HEK293 (cell line): ENCODE measurements around the gene CEND1.

Experiments used
- CTCF ChIA-PET: fragments of 350-600 bp; formaldehyde crosslinking; extraction: SDS; loops from one replicate; lab custom pipeline; 2021; ENCODE audit warnings: antibody characterized with exemption; lab: Yijun Ruan, JAX
- POLR2A ChIA-PET: fragments of 300-600 bp; formaldehyde crosslinking; extraction: SDS; loops from one replicate; lab custom pipeline; 2020; ENCODE audit warnings: antibody characterized with exemption, inconsistent platforms; lab: Yijun Ruan, JAX
- H3K27ac ChIP-seq: fragments of 200-500 bp; sonication (Bioruptor generic); 2 replicates; pipeline ENCODE4 v1.5.1; 2014; ENCODE audit warnings: low read depth, low read length, control low read depth, inconsistent platforms; ENCODE audit errors: extremely low read depth
- H3K36me3 ChIP-seq, 2 experiments: fragments of 200-500 bp in 1 of 2; sonication (Bioruptor generic) in 1 of 2; 1 replicate in 1 of 2; 2 replicates in 1 of 2; pipeline ENCODE4 v1.5.1; 2014 to 2017; ENCODE audit warnings: inconsistent platforms in 2 of 2, low read length in 2 of 2; ENCODE audit not compliant: control insufficient read depth in 2 of 2, insufficient read depth in 1 of 2
- H3K4me1 ChIP-seq: fragments of 200-500 bp; sonication (Bioruptor generic); 2 replicates; pipeline ENCODE4 v1.5.1; 2014; ENCODE audit warnings: mild to moderate bottlenecking, low read length, inconsistent platforms; ENCODE audit not compliant: control insufficient read depth, insufficient read depth
- H3K4me3 ChIP-seq: 2 replicates; pipeline ENCODE4 v1.5.1; 2011; ENCODE audit warnings: low read depth, mild to moderate bottlenecking, control low read depth, low read length, moderate library complexity
- H3K9me3 ChIP-seq: fragments of 200-500 bp; sonication (Bioruptor generic); 2 replicates; pipeline ENCODE4 v1.5.1; 2014; ENCODE audit warnings: low read depth, low read length, inconsistent platforms; ENCODE audit not compliant: control insufficient read depth, insufficient read depth
- ATF2 ChIP-seq: fragments of 450-650 bp; formaldehyde crosslinking; IDR thresholded peaks from 2 replicates; pipeline ENCODE4 v1.5.1; 2016; ENCODE audit warnings: missing biosample characterization, missing genetic modification characterization, low read depth
- HOXA7 ChIP-seq: sonication (generic); formaldehyde crosslinking; IDR thresholded peaks from 2 replicates; pipeline ENCODE4 v1.8.1; 2022; ENCODE audit warnings: missing genetic modification reagents, borderline replicate concordance
- INSM2 ChIP-seq: fragments of 450-650 bp; formaldehyde crosslinking; IDR thresholded peaks from 2 replicates; pipeline ENCODE4 v1.5.1; 2016; ENCODE audit warnings: missing biosample characterization, missing genetic modification characterization
- MYNN ChIP-seq: fragments of 450-650 bp; formaldehyde crosslinking; IDR thresholded peaks from 2 replicates; pipeline ENCODE4 v1.5.1; 2016; ENCODE audit warnings: missing biosample characterization, missing genetic modification characterization, borderline replicate concordance
- MZF1 ChIP-seq: fragments of 450-650 bp; formaldehyde crosslinking; IDR thresholded peaks from 2 replicates; pipeline ENCODE4 v1.5.1; 2017; ENCODE audit warnings: missing biosample characterization, missing genetic modification characterization, borderline replicate concordance
- SETDB1 ChIP-seq: IDR thresholded peaks from one replicate; pipeline ENCODE4 v1.6.1; 2017; ENCODE audit warnings: mild to moderate bottlenecking, low read length, moderate library complexity, mixed read lengths; ENCODE audit not compliant: insufficient read length
- ZEB2 ChIP-seq: fragments of 450-650 bp; formaldehyde crosslinking; IDR thresholded peaks from 2 replicates; pipeline ENCODE4 v1.5.1; 2016; ENCODE audit warnings: missing biosample characterization, missing genetic modification characterization
- ZIC2 ChIP-seq: fragments of 450-650 bp; formaldehyde crosslinking; IDR thresholded peaks from 2 replicates; pipeline ENCODE4 v1.5.1; 2016; ENCODE audit warnings: missing biosample characterization, missing genetic modification characterization
- ZNF140 ChIP-seq: fragments of 450-650 bp; formaldehyde crosslinking; IDR thresholded peaks from 2 replicates; pipeline ENCODE4 v1.5.1; 2016; ENCODE audit warnings: missing biosample characterization, missing genetic modification characterization
- ZNF2 ChIP-seq: fragments of 450-650 bp; formaldehyde crosslinking; IDR thresholded peaks from 2 replicates; pipeline ENCODE4 v1.5.1; 2016; ENCODE audit warnings: missing biosample characterization, missing genetic modification characterization
- ZNF292 ChIP-seq: fragments of 450-650 bp; formaldehyde crosslinking; IDR thresholded peaks from 2 replicates; pipeline ENCODE4 v1.5.1; 2016; ENCODE audit warnings: low read depth, missing biosample characterization, missing genetic modification characterization, borderline replicate concordance
- ZNF423 ChIP-seq: fragments of 450-650 bp; formaldehyde crosslinking; IDR thresholded peaks from 2 replicates; pipeline ENCODE4 v1.5.1; 2016; ENCODE audit warnings: missing biosample characterization, missing genetic modification characterization
- ZNF426 ChIP-seq: fragments of 450-650 bp; formaldehyde crosslinking; IDR thresholded peaks from 2 replicates; pipeline ENCODE4 v1.5.1; 2017; ENCODE audit warnings: missing biosample characterization, missing genetic modification characterization, mild to moderate bottlenecking, inconsistent platforms, moderate library complexity
- ZNF48 ChIP-seq: fragments of 450-650 bp; formaldehyde crosslinking; IDR thresholded peaks from 2 replicates; pipeline ENCODE4 v1.5.1; 2016; ENCODE audit warnings: missing biosample characterization, missing genetic modification characterization
- ZNF501 ChIP-seq: fragments of 450-650 bp; formaldehyde crosslinking; IDR thresholded peaks from 2 replicates; pipeline ENCODE4 v1.5.1; 2016; ENCODE audit warnings: missing biosample characterization, missing genetic modification characterization
- ZNF518A ChIP-seq: fragments of 450-650 bp; formaldehyde crosslinking; conservative IDR thresholded peaks from 2 replicates; pipeline ENCODE4 v1.5.1; 2016; ENCODE audit warnings: low read depth, missing biosample characterization, missing genetic modification characterization
- ZNF521 ChIP-seq: fragments of 450-650 bp; formaldehyde crosslinking; IDR thresholded peaks from 2 replicates; pipeline ENCODE4 v1.5.1; 2017; ENCODE audit warnings: missing biosample characterization, mild to moderate bottlenecking, missing genetic modification characterization
- ZNF530 ChIP-seq: fragments of 450-650 bp; formaldehyde crosslinking; IDR thresholded peaks from 2 replicates; pipeline ENCODE4 v1.5.1; 2016; ENCODE audit warnings: low read depth, missing biosample characterization, missing genetic modification characterization
- ZNF549 ChIP-seq: fragments of 450-650 bp; IDR thresholded peaks from 2 replicates; pipeline ENCODE4 v1.5.1; 2018; ENCODE audit warnings: missing biosample characterization, missing genetic modification characterization, mild to moderate bottlenecking, inconsistent platforms, moderate library complexity
- ZNF600 ChIP-seq: fragments of 450-650 bp; formaldehyde crosslinking; IDR thresholded peaks from 2 replicates; pipeline ENCODE4 v1.5.1; 2016; ENCODE audit warnings: missing biosample characterization, missing genetic modification characterization
- ZNF843 ChIP-seq: fragments of 450-650 bp; formaldehyde crosslinking; IDR thresholded peaks from 2 replicates; pipeline ENCODE4 v1.5.1; 2016; ENCODE audit warnings: missing biosample characterization, missing genetic modification characterization
- ZSCAN23 ChIP-seq: fragments of 450-650 bp; formaldehyde crosslinking; IDR thresholded peaks from 2 replicates; pipeline ENCODE4 v1.5.1; 2016; ENCODE audit warnings: missing biosample characterization, missing genetic modification characterization

The CEND1 gene

GRCh38 chr11:826836-827145 lies 36.9 kb upstream of the CEND1 start (continued):
- TF ChIP-seq MYNN (no peak), ZNF423 (0 out of 2 replicates have a peak, but pooled peaks have one; percentile 41), SETDB1 (no peak), ZSCAN23 (tag by site-specific recombination) (no peak), ZNF843 (tag by site-specific recombination) (no peak), MZF1 (tag by site-specific recombination) (no peak), ATF2 (tag by site-specific recombination) (no peak), HOXA7 (CRISPR knock-in tag) (no peak), INSM2 (tag by site-specific recombination) (no peak), ZNF518A (tag by site-specific recombination) (no peak), ZNF501 (tag by site-specific recombination) (no peak), ZIC2 (tag by site-specific recombination) (peak; percentile 70), ZNF292 (tag by site-specific recombination) (no peak), ZNF530 (tag by site-specific recombination) (no peak), ZNF600 (tag by site-specific recombination) (no peak), ZNF48 (tag by site-specific recombination) (no peak), ZNF549 (no peak), ZNF426 (tag by site-specific recombination) (no peak), ZNF2 (no peak), ZEB2 (tag by site-specific recombination) (no peak), ZNF140 (no peak)

- CTCF ChIA-PET = no interaction called here
- no peaks in the 10 kb centered on the region for H3K4me1 ChIP-seq
- H3K36me3 ChIP-seq = peaks cover 0 to 44% of the 10 kb centered on the region in 2 experiments; a peak in 2 of 3 replicates
- no peak overlapping the region for H3K4me3 ChIP-seq
- TF ChIP-seq ZNF521 (tag by site-specific recombination) = no peak
- no peak overlapping the region for H3K27ac ChIP-seq
- no peaks in the 10 kb centered on the region for H3K9me3 ChIP-seq
- POLR2A ChIA-PET = interaction anchor here (0.6 to 1.0 kb wide), 3 partner anchors 9 to 17 kb away, joined by 3 to 6 read pairs (median 4); partner anchors contain the start of gene TSPAN4
These were observed 36.3 kb upstream of the CEND1 start for GRCh38 chr11:826227-826621.
